Stimulated activated CD4-positive, alpha-beta T cell treated with anti-CD3 and anti-CD28 coated beads, Interleukin-4, amount 100 ng/mL, for 1 hour (primary cell): ENCODE results near the gene PIWIL4.
"Not testable (repeated sequence)": the region's sequence is repeated elsewhere in the genome, so short reads cannot be mapped to it uniquely, and the experiment has no call there.

Source experiments
- DNase-seq: peaks from one replicate; pipeline ENCODE4 v3.0.0-alpha.2; 2020

PIWIL4 gene

DNA sequence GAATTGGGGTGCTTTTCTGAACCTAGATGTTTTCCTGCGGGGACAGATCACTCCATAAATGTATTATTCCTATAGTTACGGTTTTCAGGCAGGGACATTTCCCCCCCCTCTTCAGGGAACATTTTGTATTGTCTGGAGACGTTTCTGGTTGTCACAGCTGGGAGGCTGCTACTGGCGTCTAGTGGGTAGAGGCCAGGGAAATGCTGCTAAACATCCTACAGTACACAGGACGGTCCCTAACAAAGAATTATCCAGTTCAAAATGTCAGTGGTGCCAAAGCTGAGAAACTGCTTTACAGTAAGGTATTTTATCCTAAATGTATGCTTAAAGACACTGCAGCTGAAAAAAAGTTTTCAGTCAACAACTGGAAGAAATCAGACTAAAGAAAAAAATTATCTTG is 19.4 kb downstream of the PIWIL4 start:
- no peak for DNase-seq

DNA sequence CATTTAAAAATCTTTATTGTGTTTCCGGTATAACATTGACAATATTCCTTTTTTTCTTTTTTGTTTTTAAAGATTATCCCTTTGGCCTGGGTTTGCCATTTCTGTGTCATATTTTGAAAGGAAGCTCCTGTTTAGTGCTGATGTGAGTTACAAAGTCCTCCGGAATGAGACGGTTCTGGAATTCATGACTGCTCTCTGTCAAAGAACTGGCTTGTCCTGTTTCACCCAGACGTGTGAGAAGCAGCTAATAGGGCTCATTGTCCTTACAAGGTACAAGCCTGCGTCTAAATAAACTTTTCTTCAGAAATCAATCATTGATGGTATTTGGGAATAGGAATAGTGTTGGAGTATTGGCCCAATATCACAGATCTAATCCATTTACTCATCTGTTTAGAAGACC is 19.8 kb downstream of the PIWIL4 start:
- DNase-seq = no peak

DNA sequence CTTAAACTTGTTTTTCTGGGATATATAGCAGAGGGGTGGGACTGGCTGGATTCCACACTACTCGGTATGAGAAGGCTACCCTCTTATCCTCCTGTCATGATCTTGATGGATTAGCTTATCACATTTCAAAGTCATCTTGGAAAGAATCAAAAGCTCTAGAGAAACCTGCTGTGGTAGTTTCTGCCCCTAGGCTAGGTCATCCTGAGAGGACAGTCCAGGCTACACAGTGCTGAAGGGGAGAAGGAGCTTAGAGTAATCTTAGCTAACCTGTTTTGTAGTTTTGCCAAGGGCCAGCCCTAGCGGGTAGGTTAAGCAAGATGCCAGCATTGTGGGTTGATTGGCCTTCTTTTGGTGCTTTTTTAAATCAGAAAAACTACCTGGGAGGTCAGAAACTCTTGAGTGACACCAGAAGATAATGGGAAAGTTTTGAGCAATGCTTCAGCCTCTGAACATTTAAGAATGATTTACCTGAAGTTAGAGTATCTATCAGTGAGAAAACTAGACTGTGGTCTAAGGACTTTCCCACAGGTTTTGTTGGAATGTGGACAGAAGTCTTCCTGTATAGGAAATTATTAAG is 21.3 kb downstream of the PIWIL4 start:
- no peak for DNase-seq

DNA sequence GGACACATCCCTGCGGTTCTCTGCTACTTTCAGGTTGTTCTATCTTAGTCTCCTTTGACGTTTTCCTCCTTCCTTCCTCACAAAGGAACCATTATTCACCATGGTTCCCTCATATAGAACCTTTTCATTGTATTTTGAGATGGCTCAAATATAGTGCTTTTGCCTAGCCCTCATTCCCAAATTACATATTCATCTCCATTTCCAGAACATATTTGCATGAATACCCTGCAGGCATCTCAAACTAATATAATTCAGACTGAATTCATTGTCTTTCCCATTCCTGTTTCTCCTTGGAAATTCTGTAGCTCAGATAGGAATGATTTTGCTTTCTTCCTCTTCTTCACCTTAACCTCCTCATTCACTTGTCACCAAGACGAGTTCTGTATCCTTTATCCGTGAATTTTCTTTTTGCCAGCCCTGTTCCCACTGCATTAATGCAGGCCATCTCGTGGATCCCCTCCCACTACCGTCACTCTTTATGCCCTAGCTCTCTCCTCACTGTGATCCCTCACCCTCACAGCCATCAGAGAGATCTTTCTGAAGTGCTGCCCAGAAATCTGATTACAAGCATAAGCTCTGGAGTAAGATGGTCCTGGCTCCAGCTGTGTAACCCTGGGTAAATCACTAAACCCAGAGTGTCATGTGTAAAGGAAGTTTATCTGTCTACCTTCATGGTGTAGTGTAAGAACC is 23.3 kb downstream of the PIWIL4 start:
- DNase-seq = no peak

DNA sequence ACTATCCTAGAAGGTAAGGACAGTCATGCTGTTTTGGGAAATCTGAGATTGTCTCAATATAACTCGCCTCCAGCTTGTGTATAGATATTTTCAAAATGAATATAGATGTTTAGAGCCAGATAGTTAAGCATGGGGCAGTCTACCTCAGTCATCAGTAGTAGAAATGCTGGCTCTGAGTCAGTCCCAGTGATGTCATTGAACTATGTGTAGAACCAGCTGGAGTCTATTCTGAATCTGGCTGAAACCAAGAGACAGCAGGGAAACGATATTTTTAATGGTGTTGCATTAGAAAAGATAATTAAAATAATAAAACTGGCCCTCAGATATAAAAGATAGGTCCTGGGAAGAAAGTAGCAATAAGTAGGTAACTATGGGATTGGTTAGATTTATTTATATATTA is 25.9 kb downstream of the PIWIL4 start:
- no peak for DNase-seq

DNA sequence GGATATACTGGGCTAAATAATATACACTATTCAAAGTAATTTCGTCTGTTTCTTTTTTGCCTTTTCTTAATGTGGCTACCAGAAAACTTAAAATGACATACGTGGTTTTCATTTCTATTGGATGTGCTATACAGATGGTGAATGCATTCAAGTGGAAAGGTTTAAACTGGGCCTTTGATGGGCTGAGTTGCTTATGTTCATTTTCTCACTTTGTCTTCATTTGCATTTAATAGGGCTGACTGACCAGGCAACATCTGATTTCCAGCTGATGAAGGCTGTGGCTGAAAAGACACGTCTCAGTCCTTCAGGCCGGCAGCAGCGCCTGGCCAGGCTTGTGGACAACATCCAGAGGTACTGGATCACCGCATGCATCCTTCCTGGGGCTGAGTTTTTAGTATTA is 27.9 kb downstream of the PIWIL4 start:
- no peak for DNase-seq

DNA sequence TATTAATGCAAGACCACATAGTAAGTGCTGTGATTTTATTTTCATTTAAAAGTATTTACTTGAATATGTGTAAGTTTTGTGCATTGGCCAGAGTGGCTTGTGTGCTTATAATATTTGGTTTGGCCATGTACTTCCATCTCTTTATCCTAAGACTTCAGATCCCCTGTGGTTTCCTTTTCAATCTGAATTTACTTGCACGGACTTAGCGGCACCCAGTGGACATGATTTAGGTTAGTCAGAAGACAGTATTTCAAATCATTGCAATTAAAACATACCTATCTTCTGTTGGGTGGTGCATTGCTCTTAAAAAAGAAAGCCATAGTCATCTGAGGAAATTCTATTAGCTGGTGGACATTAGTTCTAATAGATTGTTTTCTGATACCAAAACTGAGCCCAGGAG is 30.7 kb downstream of the PIWIL4 start:
- DNase-seq = no peak

DNA sequence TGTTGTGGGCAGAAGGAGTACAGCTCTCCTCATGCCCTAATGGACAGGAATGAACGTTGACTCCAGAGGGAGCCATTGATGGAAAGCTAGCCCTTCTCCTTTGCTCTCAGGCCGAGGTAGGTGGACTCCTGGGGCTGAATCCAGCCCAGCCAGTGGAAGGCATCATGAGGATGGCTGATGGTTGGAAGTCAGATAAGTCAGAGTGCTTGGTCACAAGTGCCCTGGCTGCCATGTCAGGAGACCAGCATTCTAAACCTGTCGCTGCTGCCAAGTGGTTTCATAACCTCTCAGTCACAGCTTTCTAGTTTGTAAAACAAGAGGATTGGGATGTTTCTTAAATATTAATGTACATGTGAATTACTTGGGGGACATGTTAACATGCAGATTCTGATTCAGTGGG is 32.3 kb downstream of the PIWIL4 start:
- no peak for DNase-seq

DNA sequence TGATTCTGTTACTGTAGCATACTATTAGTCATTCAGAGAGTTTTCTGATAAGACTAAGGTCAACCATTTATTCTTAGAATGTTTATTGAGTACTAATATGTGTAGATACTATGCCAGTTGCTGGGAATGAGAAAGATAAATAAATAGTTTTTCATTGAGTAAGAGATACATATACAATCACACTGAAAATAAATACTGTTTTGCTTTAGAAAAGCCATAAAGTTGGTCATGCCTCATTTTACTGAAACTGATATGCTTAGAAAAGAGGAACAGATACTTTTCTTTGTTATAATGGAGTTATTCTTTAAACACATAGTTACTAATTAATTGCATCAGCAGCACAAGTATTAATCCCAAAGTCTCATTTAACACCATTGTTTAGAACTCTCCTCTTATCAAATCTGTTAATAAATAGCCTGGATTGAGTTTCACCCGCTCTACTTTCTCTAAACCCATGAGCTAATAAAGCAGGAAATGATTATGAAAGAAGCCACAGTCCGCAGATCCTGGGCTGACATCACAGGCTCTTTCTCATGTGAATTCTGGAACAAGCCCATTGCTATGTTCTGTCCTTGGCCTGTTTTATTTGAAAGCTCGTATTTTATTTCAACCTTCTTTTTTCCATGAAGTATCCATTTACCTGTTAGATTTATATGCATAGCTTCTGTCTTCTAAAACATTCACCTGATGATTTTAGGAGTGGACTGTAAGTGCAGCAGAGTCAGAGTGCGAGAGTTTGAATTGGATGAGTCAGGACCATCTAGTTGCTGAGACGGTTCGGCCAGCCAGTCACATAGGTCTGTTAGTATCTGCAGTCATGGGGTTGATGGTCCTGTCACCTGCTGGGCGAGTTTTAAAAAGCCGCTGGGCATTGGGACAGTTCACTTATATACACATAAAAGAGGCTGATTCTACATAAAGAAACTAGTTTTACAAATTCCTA is 35.5 kb downstream of the PIWIL4 start:
- peak; percentile 14 for DNase-seq

DNA sequence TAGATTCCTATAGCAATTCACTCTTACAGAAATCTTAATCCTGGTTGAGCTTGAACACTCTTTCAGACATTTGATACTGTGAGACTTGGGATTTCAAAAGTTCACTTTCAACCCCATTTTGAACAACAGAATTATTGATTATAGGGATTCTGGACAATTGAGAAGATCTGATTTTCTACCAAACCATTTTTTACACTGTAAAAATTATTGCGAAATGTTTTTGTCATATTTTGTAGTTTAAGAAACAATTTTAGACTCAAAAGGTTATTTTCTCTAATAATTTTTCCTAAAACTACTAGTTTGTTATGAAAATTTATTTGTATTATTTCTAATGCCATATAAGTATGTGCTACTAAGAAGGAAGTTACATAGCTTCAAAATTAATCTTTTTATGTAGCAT is 36.4 kb downstream of the PIWIL4 start:
- DNase-seq = no peak

DNA sequence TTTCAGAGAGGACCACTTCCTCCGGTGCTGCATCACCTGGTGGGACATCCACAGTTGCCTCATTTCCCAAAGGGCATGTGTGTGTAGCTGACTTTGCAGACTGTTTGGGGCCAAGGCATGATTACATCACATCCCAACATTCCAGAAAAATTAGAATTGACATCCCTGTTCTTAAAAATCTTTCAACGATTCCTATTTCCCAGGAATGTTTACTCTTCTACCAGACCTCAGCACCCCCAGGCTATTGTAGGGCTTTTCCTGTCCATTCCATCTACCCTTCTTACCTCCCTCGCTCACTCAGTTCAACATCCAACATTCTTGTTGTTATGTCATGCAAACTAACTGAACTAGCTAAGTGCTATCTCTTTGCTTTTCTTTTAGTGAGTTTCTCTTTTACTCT is 37.3 kb downstream of the PIWIL4 start:
- no peak for DNase-seq

DNA sequence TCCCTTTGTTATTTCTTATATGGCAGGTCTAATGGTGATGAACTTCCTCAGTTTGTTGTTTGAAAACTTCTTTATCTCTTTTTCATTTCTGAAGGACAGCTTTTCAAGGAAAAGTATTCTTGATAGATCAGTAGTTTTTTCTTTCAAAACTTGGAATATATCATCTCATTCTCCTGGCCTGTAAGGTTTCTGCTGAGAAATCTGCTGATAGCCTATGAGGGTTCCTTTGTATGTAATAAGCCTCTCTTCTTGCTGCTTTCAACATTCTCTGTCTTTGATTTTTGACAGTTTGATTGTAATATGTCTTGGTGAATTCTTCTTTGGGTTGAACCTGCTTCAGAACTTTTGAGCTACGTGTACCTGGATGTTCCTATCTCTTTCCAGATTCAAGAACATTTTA is 46.0 kb downstream of the PIWIL4 start:
- no peak for DNase-seq

DNA sequence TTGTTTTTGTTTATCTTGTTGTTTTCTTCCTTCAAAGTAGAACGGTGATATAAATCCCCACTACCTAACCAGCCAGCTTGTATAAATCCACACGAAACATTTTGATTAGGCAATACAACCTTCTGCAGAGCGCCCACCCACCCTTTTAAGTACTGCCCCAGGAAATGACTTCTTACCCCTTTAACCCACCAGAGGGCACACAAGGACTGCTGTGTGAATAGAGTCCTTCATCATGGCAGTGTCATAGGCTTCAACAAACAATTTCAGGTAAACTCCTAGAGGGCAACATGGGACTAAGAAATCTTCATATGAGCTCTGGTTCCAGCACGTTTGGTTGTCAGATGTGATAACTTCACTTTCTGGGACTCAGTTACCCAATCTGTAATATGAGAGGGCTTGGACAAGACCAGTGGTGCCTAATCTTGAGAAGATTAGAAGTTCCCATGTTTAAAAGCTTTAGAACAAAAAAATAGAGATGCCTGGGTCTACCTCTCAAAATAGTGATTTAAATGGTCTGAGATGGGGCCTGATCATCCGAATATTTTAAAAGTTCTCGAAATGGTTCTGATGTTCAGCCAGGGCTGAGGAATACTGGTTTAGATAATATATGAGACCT is 56.1 kb downstream of the PIWIL4 start:
- peak; percentile 10 for DNase-seq

DNA sequence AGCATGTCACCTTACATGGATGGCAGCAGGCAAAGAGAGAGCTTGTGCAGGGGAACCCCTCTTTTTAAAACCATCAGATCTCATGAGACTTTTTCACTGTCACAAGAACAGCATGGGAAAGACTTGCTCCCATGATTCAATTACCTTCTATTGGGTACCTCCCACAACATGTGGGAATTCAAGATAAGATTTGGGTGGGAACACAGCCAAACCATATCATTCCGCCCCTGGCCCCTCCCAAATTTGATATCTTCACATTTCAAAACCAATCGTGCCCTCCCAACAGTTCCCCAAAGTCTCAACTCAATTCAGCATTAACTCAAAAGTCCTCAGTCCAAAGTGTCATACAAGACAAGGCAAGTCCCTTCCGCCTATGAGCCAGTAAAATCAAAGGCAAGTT is 58.3 kb downstream of the PIWIL4 start:
- DNase-seq = not testable (repeated sequence)

DNA sequence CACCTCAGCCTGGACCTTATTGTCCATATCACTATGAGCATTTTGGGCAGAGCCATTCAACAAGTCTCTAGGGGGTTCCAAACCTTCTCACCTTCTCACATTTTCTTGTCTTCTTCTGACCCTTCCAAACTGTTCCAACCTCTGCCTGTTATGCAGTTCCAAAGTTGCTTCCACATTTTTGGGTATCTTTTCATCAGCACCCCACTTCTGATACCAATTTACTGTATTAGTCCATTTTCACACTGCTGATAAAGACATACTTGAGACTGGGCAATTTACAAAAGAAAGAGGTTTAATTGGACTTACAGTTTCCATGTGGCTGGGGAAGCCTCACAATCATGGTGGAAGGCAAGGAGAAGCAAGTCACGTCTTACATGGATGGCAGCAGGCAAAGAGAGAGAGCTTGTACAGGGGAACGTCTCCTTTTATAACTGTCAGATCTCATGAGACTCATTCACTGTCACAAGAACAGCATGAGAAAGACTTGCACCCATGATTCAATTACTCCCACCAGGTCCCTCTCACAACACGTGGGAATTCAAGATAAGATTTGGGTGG is 59.9 kb downstream of the PIWIL4 start:
- not testable (repeated sequence) for DNase-seq

DNA sequence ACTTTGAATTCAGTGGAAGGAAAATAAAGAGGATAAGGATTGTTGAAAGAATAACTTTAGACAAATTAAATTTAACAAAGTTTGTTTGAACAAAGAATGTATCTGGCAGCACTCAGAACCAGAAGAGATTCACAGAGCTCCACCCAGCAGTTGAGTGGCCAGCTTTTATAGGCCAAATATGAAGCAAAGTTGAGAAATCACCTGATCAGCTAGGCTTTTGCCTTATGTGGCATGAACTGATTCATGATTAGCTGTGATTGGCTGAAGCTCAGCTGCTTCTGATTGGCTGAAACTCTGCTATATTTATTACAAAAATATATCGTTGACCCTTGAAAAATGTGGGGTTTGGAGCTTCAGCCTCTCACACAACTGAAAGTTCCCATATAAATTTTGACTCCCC is 62.6 kb downstream of the PIWIL4 start:
- DNase-seq = no peak

DNA sequence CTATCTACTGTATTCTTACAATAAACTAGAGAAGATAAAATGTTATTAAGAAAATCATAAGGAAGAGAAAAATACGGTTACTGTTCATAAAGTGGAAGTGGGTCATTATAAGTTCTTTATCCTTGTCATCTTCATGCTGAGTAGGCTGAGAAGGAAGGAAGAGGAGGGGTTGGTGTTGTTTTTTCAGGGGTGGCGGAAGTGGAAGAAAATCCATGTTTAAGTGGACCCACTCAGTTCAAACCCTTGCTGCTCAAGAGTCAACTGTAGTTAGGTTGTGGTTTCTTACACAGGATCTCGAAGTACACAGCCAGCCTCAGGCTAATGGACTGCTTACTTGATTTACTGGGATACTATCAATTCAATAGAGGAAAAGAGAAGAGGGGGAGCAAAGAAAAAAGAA is 63.1 kb downstream of the PIWIL4 start:
- DNase-seq = no peak

DNA sequence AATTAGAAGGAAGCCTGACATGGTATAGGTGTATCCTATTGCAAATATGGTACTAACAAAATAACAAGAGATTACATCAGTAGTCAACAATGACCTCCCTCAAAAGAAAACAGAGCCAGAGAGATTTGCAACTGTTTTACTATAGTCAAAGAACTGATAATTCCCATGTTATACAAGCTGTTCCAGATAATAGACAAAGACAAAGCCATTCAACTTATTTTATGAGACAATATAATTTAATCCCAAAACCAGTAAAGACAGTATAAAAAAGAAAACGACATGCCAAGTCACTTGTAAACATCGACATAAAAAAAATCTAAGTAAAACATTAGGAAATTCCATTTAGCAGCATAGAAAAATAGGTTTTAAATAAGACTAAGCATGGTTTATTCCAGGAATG is 65.2 kb downstream of the PIWIL4 start:
- no peak for DNase-seq

DNA sequence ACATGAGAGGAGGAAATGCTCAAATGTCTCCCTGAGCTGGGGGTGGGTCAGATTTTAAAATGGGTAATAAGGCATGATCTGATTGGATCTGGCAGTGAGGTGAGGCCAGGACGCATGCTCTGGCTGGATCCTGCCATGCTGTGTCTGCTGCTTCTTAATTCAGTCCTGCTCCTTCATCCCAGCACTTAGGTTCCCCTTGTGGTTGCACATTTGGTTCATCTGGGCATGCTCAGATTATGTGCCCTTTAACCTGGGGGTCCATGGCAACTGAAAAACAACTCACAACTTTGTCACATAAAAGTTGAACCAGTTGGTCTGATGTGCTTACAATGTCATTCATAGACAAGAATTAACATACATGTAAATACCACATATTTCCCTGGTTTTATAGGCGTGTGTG is 67.9 kb downstream of the PIWIL4 start:
- DNase-seq = no peak

DNA sequence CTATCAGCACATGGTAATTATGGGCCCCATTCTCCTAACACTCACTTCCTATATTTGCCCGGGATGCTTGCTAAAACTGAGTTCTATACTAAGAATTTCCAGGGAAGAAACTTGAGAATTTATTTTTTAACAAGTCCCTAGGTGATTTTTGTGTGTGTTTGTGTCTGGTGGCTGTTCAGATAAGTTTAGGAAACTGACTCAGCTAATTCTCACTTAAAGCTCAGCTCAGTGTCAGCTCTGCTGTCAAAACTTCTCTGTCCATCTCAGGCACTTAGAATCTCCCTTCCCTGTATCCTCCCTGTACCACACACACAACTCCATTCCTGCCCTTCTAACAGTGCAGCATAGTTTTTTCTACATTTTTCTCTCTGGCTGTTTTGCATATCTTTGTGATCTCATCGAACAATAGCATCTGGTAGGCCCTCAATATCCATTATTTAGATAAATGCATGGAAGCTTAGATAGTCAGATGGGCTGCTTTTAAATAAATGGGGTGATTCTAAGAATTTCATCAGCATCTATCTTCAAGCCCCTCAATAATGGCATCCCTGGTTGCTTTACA is 69.3 kb downstream of the PIWIL4 start:
- no peak for DNase-seq

DNA sequence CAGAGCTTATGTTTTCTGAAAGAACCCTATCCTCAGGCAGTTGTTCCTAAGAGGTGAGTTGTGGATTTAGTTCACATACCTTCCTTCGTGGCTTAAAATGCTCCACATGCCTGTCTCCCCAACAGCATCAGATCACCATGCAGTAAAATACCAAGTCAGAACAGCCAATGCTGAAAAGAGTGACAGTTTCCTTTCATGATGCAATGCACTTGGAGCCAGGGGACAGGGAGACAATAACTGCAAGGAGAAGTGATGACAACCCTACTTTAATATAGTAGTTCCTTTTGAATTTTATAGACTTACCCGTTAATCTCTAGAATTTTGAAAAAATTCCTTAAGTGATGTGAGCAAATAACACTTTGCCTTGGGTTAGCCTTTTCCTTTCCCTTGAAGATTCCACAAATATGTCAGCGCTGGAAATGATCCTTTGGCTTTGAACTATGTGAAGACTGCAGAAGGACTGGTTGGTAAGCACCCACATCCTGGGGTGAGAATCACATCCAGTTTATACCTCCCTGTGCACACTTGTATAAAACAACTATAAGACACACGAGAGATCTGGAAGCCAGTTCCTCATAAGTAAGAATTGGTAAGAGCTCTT is 71.2 kb downstream of the PIWIL4 start:
- no peak for DNase-seq

DNA sequence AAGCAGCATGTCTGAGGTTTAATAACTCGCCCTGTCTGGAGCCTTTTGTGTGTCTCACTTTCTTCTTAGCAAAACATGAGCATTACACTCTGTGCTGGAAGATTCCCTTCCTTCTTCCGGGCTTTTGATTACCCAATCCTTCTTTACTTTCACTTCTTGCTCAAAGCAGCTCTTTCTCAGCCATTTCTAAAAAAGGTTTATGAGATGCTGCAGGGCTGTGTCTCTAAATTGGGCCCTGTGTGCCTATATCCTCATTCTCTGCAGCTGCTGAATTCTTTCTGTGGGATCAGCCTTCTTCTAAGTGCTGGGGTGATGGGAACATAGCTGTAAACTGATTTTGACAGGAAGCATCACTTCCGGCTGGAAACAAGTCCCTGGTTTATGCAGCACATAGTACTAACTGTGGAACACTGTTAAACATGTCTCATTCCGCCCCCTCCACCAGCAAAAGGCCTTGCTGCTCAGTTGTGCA is 71.8 kb downstream of the PIWIL4 start:
- no peak for DNase-seq
